ENCODE results near the gene VPS18.

The VPS18 gene

DNA sequence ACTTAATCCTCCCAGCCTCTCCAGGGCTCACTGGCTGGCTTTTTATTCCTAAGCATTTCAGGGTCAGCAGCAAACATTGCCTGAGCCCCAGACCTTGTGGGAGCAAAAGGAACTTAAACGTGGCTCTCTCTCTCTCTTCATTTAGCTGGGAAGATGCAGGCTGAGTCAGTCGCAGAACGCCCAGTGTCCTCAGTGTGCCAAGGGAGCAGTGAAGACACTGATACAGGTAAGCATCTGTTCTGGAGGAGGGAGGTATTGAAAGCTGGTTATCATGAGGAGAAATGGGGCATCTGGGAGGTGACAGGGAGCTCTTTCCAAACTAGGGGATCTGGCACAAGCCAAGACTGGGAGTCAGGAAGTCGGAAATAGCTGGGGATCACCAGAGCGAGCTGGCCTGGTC, 24.6 kb upstream of the VPS18 start:
- no peak for DNase-seq

DNA sequence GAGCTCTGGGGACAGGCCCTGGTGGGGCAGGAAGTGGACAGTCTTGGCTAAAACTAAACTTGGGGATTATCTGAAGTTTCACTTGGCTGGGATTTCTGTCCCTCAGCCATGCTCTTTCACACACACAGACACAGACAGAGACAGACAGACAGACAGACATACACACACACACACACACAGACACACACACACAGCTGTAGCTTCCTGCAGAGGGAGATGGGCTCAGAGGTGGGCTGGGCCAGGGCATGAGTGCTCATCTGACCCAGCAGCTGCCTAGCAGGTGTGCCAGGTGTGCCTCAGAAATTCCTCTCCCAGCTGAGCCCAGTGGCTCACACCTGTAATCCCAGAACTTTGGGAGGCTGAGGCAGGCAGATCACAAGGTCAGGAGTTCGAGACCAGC, 23.5 kb upstream of the VPS18 start:
- DNase-seq = no peak

DNA sequence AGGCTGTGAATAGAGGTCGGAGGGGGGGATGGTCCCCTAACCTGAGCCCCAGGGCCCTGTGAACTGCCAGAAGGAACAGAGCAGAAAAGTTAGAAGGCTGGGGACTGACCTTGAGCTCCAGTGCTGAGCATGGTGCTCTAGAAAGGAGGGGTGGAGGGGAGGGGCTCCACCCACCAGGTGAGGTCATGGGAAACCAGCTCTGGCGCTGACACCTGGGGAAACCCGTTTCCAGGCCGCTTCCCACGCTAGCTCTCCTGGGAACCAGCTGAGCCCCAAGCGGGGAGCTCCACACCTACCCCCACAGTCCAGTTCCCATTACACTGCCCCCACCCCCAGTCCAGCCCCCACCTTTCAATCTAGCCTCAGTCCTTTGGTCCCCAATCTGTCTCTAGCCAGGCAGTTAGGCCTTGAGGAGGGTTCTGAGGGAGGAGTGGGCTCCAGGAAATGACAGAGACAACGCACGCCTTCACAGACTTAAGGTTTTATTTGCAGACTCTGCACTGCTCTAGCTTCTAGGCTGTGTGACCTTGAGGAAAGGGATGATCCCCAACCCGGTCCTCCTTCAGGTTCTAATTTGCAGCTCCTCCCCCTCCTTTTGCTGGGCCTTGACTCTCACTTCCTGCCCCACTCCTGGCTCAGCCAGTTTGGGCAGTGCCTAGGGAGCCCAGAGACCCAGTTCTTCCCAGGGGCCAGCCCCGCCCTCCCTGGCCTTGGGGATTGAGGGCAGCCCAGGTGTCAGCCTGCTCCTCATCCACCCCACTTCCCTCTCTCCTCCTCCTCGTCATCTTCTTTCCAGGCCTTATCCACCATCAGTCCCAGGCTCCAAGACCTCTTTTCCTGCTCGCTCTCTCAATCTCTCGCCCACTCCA, 22.3 kb upstream of the VPS18 start:
- no peak for DNase-seq

DNA sequence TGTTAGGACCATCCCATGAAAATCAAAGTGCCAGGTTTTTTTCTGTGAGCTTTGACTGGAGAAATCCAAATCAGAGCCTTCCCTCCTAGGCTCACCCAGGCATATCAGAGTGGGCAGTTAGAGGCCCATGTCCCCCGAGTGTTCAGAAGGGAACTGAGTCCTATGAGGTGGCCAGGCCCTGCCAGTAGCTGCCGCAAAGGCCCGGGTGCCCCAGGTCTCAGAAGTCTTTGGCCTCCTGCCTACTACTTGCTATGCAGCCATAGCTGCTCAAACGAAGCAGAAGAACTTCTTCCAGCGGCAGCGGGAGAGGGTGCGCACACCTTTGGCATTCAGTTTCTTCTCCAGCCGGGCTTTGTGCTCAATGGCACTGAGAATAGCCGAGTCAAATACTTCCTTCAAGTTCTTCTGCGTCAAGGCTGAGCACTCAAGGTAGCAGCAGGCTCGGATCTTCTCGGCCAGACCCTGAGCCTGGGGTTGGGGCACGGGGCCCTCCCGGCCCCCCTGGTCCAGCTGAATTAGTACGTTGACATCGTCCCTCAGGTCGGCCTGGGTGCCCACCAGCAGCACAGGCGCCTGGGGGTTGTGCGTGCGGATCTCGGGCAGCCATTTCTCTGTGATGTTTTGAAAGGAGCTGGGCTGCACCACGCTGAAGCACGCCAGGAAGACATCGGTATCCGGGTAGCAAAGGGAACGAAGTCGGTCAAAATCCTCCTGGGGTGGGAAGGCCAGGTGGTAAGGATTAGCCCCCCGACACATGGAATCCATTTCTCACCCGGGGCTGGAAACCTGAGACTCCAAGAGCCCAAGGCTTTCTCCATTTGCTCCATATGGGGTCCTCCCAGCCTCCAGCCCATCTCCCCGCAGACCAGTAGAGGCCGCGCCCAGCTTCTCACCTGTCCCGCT, 21.2 kb upstream of the VPS18 start:
- DNase-seq = no peak

DNA sequence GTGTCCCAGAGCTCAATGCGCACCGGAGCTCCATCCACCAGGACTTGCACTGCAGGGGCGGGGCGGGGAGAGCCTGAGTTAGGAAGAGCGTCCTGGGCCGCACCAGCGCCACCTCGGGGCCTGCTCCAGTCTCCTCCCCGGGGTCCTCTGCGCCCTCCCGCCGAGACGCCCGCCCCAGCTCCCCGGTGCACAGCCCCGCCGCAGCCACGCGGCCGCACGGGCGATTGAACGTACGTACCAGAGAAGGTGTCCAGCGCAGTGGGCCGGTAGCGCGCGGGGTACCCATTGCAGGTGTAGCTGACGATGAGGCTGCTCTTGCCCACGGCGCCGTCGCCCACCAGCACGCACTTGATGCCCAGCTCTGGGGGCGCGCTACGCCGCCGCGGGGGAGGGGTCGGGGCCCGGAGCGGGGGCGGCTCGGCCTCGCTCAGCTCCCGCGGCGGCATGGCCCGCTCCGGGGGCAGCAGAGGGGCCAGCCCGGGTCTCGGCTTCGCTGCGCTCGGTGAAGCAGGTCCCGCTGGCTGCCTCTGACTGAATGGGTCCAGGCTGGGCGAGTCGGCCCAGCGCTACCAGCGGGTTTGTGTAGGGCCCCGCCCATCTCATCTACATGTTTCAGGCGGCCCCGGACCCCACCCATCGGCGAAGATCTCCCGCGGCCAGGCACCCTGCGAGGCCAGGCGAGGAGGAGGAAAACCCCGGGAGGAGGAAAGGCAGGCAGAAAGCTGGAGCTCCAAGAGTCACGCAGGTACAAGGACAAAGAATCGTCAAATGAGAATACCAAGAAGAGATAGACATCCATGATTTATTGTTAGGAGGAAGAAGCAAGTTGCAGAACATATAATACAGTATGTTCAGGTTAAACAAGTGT, 20.3 kb upstream of the VPS18 start, which contains the start of gene RHOV:
TSS of gene RHOV (minus strand) at position 541 of the 868 bp plus-strand sequence. CDS start at position 446, 95 bp downstream.
- peak; percentile 55 for DNase-seq

DNA sequence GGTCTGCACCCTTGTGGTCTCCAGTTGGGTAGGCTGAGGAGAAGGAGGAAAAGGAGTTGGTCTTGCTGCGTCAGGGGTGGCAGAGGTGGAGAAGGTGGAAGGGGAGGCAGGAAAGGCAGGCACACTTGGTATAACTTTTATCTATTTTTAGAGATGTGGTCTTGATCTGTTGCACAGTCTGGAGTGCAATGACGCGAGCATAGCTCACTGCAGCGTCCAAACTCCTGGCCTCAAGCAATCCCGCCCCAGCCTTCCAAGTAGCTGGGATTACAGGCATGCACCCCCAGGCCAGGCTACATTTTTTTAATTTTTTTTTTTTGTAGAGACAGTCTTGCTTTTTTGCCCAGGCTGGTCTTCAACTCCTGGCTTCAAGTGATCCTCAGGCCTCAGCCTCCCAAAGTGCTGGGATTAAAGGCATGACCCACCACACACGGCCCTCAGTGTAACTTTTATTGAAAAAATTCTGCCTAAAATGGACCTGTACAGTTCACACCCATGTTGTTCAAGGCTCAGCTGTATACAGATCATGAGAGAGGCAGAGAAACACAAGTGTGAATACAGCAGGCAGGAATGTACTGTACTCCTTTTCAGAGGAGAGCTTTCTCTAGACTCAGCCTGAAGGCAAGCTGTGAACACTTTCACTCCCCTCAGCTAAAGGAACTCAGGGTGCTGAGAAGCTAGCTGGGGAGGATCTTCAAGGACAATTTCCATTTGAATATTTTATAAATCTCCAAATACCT, 18.1 kb upstream of the VPS18 start:
- no peak for DNase-seq

DNA sequence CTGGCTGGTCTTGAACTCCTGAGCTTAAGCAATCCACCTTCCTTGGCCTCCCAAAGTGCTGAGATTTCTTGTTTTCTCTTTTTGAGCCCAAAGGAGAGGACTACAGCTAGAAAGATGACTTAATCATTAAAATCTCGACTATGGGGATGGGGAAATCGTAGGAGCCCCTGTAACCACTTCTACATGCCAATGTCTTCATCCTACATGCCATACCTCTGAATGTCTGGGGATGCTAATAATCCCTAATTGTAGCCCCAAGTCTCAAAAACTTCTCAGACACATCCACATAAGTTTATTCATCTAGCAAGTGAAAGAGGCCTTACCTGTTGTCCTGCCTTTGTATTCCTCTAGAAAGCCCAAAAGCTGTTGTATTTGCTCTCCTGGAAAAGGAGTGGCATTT, 16.6 kb upstream of the VPS18 start:
- DNase-seq = no peak

DNA sequence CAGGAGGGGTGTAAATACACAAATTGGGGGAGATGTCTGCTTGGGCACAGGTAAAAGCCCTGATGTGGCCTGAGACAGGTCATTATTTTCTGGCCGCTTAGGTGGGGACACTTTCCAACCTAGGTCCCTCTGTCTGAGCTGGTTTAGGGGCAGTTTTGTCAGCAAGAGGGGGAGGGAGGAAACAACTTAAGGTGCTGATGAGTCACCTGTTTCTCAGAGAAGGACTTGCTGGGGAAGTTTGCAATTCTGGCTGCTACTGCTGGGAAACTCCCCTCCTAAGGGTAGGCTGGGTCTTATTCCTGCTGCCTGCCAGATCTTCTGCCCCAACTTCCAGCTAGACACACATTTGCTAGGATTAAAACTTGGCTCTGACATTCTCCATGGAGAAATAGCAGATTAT, 15.5 kb upstream of the VPS18 start:
- peak; percentile 55 for DNase-seq

DNA sequence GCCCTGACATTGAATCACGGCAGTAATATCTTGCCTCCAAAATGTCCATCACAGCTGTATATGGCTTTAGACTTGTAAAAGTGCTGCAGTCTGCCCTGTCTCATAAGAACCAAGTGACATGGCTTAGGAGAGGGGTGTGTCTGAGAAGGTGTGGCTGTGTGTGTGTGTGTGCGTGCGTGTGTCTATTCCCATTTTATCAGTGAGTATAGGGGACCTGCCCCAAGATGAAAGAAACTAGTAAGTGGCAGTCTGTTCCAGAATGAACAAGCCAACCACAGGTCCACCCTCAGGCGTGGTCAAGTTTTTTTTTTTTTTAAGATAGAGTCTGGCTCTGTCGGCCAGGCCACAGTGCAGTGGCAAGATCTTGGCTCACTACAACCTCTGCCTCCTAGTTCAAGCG, 14.6 kb upstream of the VPS18 start:
- no peak for DNase-seq

DNA sequence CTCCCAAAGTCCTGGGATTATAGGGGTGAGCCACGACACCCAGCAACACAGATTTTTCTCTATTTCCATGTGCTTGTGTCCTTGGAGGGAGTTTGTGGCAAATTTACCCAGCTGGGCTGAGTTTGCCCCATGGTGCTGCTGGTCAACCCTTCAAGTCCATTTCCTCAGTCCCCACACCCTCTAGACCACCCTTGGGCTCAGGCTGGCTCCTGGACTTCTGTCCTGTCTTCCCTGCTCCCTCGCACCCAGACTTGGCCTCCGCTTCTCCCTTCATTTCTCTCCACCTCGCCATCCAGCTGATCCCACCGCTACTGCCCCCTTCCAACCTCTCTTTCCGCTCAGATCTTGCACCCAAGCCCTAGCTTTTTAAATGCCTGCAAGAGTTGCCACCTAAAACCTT, 12.9 kb upstream of the VPS18 start:
- DNase-seq = no peak

DNA sequence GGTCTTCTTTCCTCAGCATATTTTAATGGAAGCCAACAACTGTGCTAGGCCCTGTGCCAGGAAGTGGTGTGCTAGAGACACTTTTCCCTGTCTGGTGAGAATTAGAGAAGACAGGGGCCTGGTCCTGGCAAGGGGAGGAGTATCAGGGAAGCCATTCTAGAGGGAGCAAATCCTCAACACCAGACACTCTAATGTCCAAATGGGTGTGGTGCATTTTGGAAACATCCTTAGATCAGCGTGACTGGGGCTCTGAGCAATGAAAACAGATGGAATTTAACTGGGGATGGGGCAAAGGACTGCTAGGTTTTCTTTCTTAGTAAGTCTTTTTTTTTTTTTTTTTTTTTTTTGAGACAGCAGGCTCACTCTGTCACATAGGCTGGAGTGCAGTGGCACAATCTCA, 7.7 kb upstream of the VPS18 start:
- no peak for DNase-seq

DNA sequence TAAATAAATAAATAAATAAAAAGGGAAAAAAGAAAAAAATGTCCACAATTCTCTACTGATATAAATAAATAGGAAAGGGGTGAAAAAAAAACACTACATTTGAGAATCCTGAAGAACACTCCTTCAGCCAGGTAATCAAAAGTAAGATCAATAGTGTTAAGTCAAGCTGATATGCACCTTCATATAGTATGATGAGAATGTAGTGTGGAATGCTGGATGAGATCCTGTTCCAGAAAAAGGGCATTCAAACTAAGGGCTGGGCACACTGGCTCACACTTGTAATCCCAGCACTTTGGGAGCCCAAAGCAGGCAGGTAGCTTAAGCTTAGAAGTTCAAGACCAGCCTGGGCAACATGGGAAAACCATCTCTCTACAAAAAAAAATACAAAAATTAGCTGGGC, 5.1 kb upstream of the VPS18 start:
- no peak for DNase-seq

DNA sequence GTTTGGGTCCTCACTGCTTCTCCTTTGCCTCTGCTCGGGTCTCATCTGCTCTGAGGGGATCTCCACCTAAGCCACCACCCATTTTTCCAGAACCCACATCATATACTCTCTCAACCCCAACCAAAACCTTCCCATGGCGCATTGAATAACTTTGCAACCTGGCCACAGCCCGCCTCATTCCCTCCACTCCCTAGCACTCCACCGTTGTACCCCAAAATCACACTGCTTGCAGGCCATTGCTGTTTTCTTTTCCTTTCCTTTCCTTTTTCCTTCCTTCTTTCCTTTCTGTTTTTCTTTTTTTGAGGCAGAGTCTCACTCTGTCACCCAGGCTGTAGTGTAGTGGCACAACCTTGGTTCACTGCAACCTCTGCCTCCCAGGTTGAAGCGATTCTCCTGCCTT, 3.1 kb upstream of the VPS18 start:
- no peak for DNase-seq

DNA sequence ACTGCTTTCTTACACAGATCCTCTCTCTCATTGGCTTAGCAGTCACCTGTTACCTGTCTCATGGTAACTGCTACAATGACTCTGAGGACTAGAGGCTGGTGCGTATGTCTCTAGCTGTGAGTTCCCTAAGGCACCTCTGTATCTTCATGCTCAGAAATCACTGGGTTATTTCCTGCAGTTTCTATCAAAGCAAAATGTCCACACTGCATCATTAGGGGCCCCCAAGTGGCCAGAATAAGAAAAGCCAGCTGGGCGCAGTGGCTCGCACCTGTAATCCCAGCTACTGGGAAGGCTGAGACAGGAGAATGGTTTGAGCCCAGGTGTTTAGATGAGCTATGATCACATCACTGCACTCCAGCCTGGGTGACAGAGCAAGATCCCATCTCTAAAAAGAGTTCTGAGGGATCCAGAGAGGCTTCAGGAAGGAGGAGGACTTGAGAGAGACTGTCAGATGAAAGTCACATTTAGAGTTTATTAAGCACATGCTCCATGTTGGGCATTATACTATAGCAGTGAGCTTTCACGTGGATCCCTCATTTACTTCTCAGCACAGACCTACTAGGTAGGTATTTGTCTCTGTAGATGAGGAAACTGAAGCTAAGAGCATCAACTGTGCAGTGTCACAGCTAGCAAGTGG, 2.3 kb upstream of the VPS18 start:
- DNase-seq = no peak

DNA sequence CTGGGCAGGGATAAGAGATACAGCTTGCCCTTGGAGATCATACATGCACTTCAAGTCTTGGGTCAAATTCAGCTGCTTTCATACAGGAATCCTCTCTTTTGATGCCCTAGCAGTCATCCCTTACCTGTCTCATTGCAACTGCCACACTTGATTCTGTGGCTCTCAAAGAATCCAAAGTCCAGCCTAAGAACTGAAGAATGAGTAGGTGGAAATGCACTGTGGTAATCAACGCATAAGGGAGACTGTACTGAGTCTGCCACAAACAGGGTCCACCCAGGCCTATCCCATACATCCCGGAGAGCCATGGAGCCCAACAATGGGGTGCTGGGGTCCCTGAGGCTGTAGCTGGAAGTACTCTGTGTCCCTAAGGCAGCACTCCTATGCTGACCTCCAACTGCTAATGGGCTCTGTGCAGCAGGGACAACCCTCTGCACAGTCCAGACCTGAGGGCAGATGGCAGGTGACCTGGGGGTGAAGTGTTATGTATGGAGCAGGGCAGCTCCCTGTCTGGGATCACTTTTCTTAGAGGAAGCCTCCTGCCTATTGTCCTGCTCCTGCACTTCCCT, 1.7 kb upstream of the VPS18 start:
- DNase-seq = no peak

DNA sequence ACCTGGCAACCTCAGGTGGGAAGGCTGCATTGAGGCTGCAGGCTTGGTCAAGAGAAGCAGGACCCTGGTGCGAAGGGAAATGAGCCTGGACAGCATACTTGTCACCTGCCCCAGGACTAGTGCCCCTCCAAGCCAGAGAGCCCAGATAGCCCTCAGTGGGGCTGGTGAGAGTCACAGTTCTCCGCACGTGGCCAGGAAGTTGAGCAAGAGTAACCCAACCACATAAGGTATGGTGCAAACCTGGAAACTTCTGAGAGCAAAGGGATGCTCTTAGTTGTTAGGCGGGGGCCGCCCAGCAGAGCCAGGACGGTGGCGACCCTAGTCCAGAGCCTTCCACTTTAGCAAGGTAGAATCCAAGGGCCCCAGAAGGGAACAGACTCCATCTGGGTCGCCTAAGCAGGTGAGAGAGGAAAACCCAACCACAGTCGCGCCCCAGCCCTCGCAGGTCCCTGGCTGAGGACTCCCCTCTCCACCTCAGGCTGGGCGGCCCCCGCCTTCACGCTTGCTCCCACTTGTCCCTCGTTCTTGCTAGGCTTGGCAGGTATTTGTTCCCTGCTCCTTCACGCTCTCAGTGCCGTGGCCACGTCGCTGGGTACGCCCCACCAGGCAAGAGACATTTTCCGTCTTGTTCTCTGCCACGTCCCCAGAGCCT, 1.1 kb upstream of the VPS18 start:
- DNase-seq = no peak

DNA sequence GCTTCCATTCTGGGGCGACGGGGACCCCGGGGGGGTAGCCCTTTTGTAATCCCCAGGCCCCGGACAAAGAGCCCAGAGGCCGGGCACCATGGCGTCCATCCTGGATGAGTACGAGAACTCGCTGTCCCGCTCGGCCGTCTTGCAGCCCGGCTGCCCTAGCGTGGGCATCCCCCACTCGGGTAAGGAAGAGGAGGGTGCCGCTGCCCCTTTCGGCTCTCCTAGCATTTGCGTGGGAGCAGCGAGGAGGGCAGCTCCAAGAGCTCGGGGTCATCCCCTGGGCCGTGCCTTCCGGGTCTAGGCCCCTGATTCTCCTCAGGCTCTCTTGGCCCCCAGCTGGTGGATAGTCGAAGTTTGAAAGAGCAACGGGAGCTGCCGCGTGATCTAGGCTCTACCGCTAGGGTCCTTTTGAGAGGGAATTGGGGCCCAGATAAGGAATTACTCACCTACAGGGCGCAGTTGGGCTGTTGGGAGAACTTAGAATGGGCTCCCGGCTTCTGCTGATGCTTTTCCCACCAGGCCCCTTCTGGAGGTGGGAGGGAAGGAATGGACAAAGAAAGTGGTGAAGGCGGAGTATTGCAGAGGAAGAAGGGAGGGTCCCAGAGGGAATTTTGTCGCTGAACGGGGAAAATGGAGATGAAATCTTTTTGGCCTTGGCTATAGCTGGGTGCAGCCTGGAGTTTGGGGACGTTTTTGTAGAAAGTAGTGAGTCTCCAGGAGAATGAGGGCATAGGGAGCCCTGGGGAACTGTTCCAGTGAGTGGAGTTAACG, 615 bp downstream of the VPS18 start:
- peak; percentile 68 for DNase-seq

DNA sequence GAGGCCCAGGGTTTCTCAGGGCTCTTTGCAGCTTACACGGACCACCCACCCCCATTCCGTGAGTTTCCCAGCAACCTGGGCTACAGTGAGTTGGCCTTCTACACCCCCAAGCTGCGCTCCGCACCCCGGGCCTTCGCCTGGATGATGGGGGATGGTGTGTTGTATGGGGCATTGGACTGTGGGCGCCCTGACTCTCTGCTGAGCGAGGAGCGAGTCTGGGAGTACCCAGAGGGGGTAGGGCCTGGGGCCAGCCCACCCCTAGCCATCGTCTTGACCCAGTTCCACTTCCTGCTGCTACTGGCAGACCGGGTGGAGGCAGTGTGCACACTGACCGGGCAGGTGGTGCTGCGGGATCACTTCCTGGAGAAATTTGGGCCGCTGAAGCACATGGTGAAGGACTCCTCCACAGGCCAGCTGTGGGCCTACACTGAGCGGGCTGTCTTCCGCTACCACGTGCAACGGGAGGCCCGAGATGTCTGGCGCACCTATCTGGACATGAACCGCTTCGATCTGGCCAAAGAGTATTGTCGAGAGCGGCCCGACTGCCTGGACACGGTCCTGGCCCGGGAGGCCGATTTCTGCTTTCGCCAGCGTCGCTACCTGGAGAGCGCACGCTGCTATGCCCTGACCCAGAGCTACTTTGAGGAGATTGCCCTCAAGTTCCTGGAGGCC, 5.4 kb downstream of the VPS18 start:
- no peak for DNase-seq

Data from stimulated activated CD4-positive, alpha-beta T cell treated with anti-CD3 and anti-CD28 coated beads, Interleukin-4, amount 100 ng/mL, for 24 hours (primary cell).